A673 (cell line): ENCODE measurements around the gene ADA. TPM values are rescaled to one million over a fixed set of nuclear protein-coding genes. Genes with fewer than 3 reads are reported as not detected.

ENCODE experiments used
- BruUV-seq: library from RNA; stranded (reverse); fragments of 400-500 nt; replicated peaks from 2 replicates; lab custom pipeline; 2021; lab: Mats Ljungman, UMichigan
- CTCF ChIA-PET: fragments of 300-600 bp; sonication (Branson Sonifier 250); formaldehyde crosslinking; loops from one replicate; lab custom pipeline; 2022; ENCODE audit warnings: antibody characterized with exemption; lab: Charles Lee
- POLR2A ChIA-PET: fragments of 300-600 bp; sonication (Branson Sonifier 250); formaldehyde crosslinking; loops from one replicate; lab custom pipeline; 2022; ENCODE audit warnings: antibody characterized with exemption; ENCODE audit not compliant: low non-redundant PET; lab: Charles Lee
- DNase-seq: peaks from one replicate; pipeline ENCODE4 v3.0.0-alpha.2; 2015; ENCODE audit warnings: low spot score
- H3K27ac ChIP-seq: fragments of 200-600 bp; sonication (generic); 2 replicates; pipeline ENCODE4 v1.5.1; 2016; ENCODE audit warnings: mixed run types, low read depth, mild to moderate bottlenecking, mixed read lengths, antibody characterized with exemption, low read length; ENCODE audit not compliant: poor library complexity, severe bottlenecking
- H3K27me3 ChIP-seq: fragments of 200-600 bp; sonication (generic); replicated peaks from 2 replicates; pipeline ENCODE4 v1.6.1; 2017; ENCODE audit warnings: mixed run types, low read depth, mild to moderate bottlenecking, mixed read lengths, antibody characterized with exemption, low read length; ENCODE audit not compliant: insufficient read depth, poor library complexity
- H3K36me3 ChIP-seq: fragments of 200-600 bp; sonication (generic); 2 replicates; pipeline ENCODE4 v1.6.1; 2016; ENCODE audit warnings: mixed run types, mild to moderate bottlenecking, mixed read lengths, antibody characterized with exemption, low read length; ENCODE audit not compliant: insufficient read depth, poor library complexity, severe bottlenecking
- H3K4me1 ChIP-seq: fragments of 200-600 bp; sonication (generic); 2 replicates; pipeline ENCODE4 v1.6.1; 2017; ENCODE audit warnings: mixed run types, mild to moderate bottlenecking, mixed read lengths, antibody characterized with exemption, low read length; ENCODE audit not compliant: insufficient read depth, poor library complexity, severe bottlenecking
- H3K4me3 ChIP-seq: fragments of 200-600 bp; sonication (generic); 2 replicates; pipeline ENCODE4 v1.5.1; 2016; ENCODE audit warnings: low read depth, mixed run types, mild to moderate bottlenecking, mixed read lengths, low read length; ENCODE audit not compliant: poor library complexity, severe bottlenecking
- H3K9me3 ChIP-seq: fragments of 200-600 bp; sonication (generic); 2 replicates; pipeline ENCODE4 v1.6.1; 2016; ENCODE audit warnings: mixed run types, low read depth, mild to moderate bottlenecking, mixed read lengths, antibody characterized with exemption, low read length; ENCODE audit not compliant: poor library complexity, severe bottlenecking
- CTCF ChIP-seq: fragments of 300-800, 200-600 bp; sonication (generic); conservative IDR thresholded peaks from 2 replicates; pipeline ENCODE4 v1.5.1; 2017; ENCODE audit warnings: low read depth, mild to moderate bottlenecking, antibody characterized with exemption, low read length, moderate library complexity, mixed read lengths
- EZH2 ChIP-seq: fragments of 200-600 bp; sonication (generic); IDR thresholded peaks from 2 replicates; pipeline ENCODE4 v1.6.1; 2017; ENCODE audit warnings: borderline replicate concordance, low read depth, mild to moderate bottlenecking, mixed read lengths, antibody characterized with exemption, low read length; ENCODE audit not compliant: poor library complexity, severe bottlenecking
- intact Hi-C: fragments of 100-400 bp; cut with micrococcal nuclease; formaldehyde crosslinking; loops from one replicate; pipeline ENCODE4 v1.10.0; 2022; ENCODE audit not compliant: unreplicated experiment
- total RNA-seq: library from RNA; stranded (reverse); gene quantifications from 2 replicates; pipeline ENCODE4 v1.2.3, GENCODE V29; 2021

The ADA gene
- total RNA-seq, 1 experiment from 2014 or later: 19.3 TPM

DNA sequence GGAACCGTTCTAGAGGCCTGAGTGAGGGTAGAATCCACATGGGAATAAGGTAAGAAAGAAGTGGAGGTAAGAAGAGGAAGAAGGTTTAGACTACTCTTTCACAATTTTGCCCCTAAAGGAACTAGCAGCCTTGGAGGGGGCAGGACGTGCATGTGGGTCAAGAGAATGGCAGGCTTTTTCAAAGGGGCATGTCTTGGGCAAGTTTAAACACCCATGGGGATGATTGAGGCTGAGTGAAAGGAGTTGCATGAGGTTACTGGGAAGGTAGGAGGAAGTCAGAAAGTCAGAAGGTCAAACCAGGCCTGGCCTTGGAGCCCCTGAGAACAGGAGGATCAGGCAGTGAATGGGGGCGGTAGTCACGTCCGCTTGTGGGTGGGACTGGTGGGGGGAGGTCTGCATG, 10.2 kb downstream of the ADA start:
- peaks cover 38% of the 10 kb centered on the region for H3K4me1 ChIP-seq
- BruUV-seq: no TSS peak
- no peaks in the 10 kb centered on the region for H3K9me3 ChIP-seq
- ChIA-PET CTCF (no interaction called here), POLR2A (no interaction called here)
- H3K4me3 ChIP-seq: no peak overlapping the region
- intact Hi-C loops: no loop called here
- no peak overlapping the region for H3K27ac ChIP-seq
- H3K36me3 ChIP-seq: peaks cover 5% of the 10 kb centered on the region
- no peak for DNase-seq
- no peaks in the 10 kb centered on the region for H3K27me3 ChIP-seq
- TF ChIP-seq CTCF (no peak), EZH2 (no peak)

DNA sequence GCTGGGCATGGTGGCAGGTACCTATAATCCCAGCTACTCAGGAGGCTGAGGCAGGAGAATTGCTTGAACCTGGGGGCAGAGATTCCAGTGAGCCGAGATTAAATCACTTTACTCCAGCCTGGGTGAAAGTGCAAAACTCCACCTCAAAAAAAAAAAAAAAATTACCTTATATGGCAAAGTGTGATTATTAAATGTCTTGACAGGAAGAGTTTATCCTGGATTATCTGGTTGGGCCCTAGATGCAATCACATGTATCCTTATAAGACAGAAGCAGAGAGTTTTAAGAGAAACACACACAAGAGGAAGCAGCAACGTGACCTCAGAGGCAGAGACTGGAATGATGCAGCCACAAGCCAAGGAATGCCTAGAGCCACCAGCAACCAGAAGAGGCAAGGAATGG, 11.0 kb downstream of the ADA start:
- Histone ChIP-seq H3K4me1 (peaks cover 30% of the 10 kb centered on the region), H3K36me3 (peaks cover 5% of the 10 kb centered on the region), H3K4me3 (no peak overlapping the region), H3K9me3 (no peaks in the 10 kb centered on the region), H3K27ac (no peak overlapping the region), H3K27me3 (no peaks in the 10 kb centered on the region)
- ChIA-PET CTCF (no interaction called here), POLR2A (no interaction called here)
- TF ChIP-seq EZH2 (no peak), CTCF (no peak)
- intact Hi-C loops: no loop called here
- DNase-seq: no peak
- no TSS peak for BruUV-seq

DNA sequence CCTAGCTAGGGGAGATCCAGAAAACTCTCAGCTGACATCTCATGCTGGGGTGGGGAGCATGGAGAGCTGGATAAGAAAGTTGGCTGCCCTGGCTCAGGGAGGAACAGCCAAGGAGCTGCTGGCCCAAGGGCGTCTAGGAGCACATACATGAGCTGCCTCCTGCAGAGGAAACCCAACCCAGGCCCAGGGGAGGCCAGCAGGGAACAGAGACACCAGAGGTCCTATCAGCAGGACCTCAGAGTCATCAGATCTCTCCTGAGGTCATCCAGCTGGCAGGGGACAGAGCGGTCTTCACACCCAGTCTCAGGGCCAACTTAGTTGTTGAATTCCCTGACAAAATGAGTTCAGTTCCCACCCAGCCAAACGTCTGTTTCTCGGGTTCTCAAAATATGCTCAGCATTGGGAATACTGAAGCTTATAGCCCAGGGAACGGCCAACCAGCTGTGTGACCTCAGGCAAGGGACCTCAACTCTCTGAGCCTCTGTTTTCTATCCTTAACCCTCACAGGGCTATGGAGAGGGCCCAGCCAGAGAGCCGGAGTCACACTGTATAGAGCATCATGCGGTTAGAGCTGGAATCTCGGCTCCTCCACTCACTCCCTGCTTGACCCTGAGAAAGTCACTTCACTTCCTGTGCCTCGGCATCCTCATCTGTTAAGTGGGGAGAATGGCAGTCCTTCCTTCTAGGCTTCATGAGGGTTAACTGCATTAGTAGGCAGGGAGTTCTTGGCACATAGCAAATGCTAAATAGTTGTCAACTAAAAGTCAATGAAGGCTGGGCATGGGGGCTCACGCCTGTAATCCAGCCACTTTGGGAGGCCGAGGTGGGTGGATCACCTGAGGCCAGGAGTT, 13.8 kb downstream of the ADA start:
- H3K9me3 ChIP-seq: no peaks in the 10 kb centered on the region
- H3K27me3 ChIP-seq: no peaks in the 10 kb centered on the region
- intact Hi-C loops: no loop called here
- TF ChIP-seq EZH2 (no peak), CTCF (no peak)
- BruUV-seq: no TSS peak
- ChIA-PET POLR2A (no interaction called here), CTCF (no interaction called here)
- H3K36me3 ChIP-seq: peaks cover 11% of the 10 kb centered on the region
- H3K27ac ChIP-seq: no peak overlapping the region
- H3K4me1 ChIP-seq: peaks cover 9% of the 10 kb centered on the region
- H3K4me3 ChIP-seq: no peak overlapping the region
- DNase-seq: no peak
